RWPE2 (cell line): ENCODE results near the gene ERP44.

Source experiments
- ATAC-seq: fragments of 200-7000 bp; cut with Tn5 transposase; 3 replicates; pipeline ENCODE4 v1.9.1; 2021; ENCODE audit warnings: low read depth
- DNase-seq: peaks from one replicate; pipeline ENCODE4 v3.0.0-alpha.2; 2020; ENCODE audit warnings: low spot score
- H3K27ac ChIP-seq: fragments of 450-650 bp; 2 replicates; pipeline ENCODE4 v1.5.1; 2017; ENCODE audit warnings: mild to moderate bottlenecking; ENCODE audit not compliant: poor library complexity, severe bottlenecking
- H3K27me3 ChIP-seq: fragments of 250-450 bp; sonication (Bioruptor Pico); 2 replicates; pipeline ENCODE4 v1.5.1; 2021; ENCODE audit warnings: mild to moderate bottlenecking, moderate library complexity; ENCODE audit not compliant: insufficient read depth, poor library complexity, severe bottlenecking
- H3K36me3 ChIP-seq: fragments of 250-450 bp; sonication (Bioruptor Pico); 2 replicates; pipeline ENCODE4 v1.5.1; 2020; ENCODE audit warnings: low read depth, mild to moderate bottlenecking, moderate library complexity
- H3K4me1 ChIP-seq: fragments of 250-450 bp; sonication (Bioruptor Pico); 2 replicates; pipeline ENCODE4 v1.5.1; 2021; ENCODE audit warnings: mild to moderate bottlenecking, moderate library complexity; ENCODE audit not compliant: insufficient read depth, poor library complexity, severe bottlenecking
- H3K4me3 ChIP-seq: fragments of 250-450 bp; sonication (Bioruptor Pico); 2 replicates; pipeline ENCODE4 v1.5.1; 2021; ENCODE audit warnings: mild to moderate bottlenecking, moderate library complexity; ENCODE audit not compliant: severe bottlenecking
- H3K9me3 ChIP-seq: fragments of 250-450 bp; sonication (Bioruptor Pico); 2 replicates; pipeline ENCODE4 v1.5.1; 2021; ENCODE audit warnings: mild to moderate bottlenecking, moderate library complexity; ENCODE audit not compliant: severe bottlenecking
- TF ChIP-seq, protein P1 (sequence below): fragments of 450-650 bp; IDR thresholded peaks from one replicate; pipeline ENCODE4 v1.5.1; 2017; ENCODE audit warnings: mild to moderate bottlenecking, moderate library complexity; ENCODE audit not compliant: poor library complexity, severe bottlenecking

The ERP44 gene

GRCh38 chr9:100126423-100126822, 27.6 kb upstream of the ERP44 start:
- H3K27me3 ChIP-seq: no peaks in the 10 kb centered on the region
- no peak overlapping the region for H3K4me3 ChIP-seq
- TF ChIP-seq, protein P1, sequence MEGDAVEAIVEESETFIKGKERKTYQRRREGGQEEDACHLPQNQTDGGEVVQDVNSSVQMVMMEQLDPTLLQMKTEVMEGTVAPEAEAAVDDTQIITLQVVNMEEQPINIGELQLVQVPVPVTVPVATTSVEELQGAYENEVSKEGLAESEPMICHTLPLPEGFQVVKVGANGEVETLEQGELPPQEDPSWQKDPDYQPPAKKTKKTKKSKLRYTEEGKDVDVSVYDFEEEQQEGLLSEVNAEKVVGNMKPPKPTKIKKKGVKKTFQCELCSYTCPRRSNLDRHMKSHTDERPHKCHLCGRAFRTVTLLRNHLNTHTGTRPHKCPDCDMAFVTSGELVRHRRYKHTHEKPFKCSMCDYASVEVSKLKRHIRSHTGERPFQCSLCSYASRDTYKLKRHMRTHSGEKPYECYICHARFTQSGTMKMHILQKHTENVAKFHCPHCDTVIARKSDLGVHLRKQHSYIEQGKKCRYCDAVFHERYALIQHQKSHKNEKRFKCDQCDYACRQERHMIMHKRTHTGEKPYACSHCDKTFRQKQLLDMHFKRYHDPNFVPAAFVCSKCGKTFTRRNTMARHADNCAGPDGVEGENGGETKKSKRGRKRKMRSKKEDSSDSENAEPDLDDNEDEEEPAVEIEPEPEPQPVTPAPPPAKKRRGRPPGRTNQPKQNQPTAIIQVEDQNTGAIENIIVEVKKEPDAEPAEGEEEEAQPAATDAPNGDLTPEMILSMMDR: no peak
- H3K9me3 ChIP-seq: peaks cover 4% of the 10 kb centered on the region
- ATAC-seq (no peak), DNase-seq (no peak)
- H3K36me3 ChIP-seq: peaks cover 56% of the 10 kb centered on the region
- H3K4me1 ChIP-seq: no peaks in the 10 kb centered on the region
- H3K27ac ChIP-seq: no peak overlapping the region

- H3K27ac ChIP-seq: no peak overlapping the region
- peaks cover 51% of the 10 kb centered on the region for H3K36me3 ChIP-seq
- TF ChIP-seq, protein P1: no peak
- no peak overlapping the region for H3K4me3 ChIP-seq
- H3K27me3 ChIP-seq: no peaks in the 10 kb centered on the region
- DNase-seq (no peak), ATAC-seq (no peak)
- peaks cover 4% of the 10 kb centered on the region for H3K9me3 ChIP-seq
- no peaks in the 10 kb centered on the region for H3K4me1 ChIP-seq
Observed at GRCh38 chr9:100125910-100126309, 27.1 kb upstream of the ERP44 start.

DNA sequence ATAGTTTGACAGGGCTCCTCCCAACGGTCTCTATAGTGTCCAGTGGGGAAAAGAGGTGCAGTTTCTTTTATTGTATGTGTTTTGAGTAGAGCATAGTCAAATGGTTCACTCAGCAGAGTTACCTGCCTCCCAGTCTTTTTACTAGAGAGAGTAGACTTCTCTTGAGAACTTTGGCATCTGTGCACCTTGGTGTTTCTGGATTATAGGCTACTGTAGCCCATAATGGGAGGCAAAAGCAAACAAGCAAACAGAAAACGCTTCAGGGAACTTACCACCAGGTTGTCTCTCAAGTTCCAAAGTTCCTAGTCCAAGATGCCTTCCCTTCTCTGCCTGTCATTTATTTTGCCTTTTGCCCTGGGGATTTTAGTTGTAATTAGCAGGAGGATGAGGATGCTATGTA, 26.4 kb upstream of the ERP44 start:
- DNase-seq: no peak
- H3K36me3 ChIP-seq: peaks cover 47% of the 10 kb centered on the region
- no peaks in the 10 kb centered on the region for H3K4me1 ChIP-seq
- H3K27me3 ChIP-seq: no peaks in the 10 kb centered on the region
- TF ChIP-seq, protein P1: no peak
- ATAC-seq: no peak
- H3K27ac ChIP-seq: no peak overlapping the region
- H3K4me3 ChIP-seq: no peak overlapping the region
- H3K9me3 ChIP-seq: peaks cover 4% of the 10 kb centered on the region

GRCh38 chr9:100120286-100120685, 21.5 kb upstream of the ERP44 start:
- H3K27ac ChIP-seq: no peak overlapping the region
- peaks cover 21% of the 10 kb centered on the region for H3K36me3 ChIP-seq
- H3K9me3 ChIP-seq: peaks cover 4% of the 10 kb centered on the region
- H3K4me1 ChIP-seq: no peaks in the 10 kb centered on the region
- no peak overlapping the region for H3K4me3 ChIP-seq
- ATAC-seq: no peak
- TF ChIP-seq, protein P1: no peak
- no peak for DNase-seq
- H3K27me3 ChIP-seq: no peaks in the 10 kb centered on the region

DNA sequence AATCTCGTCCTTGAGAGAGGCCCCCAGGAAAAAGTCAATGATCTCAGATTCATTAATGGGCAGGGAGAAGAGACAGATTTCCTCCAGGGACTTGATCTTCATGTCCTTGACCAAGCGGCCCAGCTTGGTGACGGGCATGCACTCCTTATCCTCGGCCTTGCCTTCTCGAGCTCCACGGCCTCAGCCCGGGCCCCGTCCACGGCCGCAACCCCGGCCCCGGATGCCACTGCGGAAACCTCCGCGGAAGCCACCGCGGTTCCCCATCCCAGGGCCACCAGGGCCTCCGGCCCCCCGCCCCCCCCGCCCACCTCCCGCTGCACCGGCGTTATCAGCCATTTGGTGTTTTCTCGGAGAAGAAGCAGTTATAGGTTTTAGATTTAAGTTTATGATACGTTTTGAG, 18.5 kb upstream of the ERP44 start:
- no peaks in the 10 kb centered on the region for H3K4me1 ChIP-seq
- peaks cover 2% of the 10 kb centered on the region for H3K9me3 ChIP-seq
- H3K27ac ChIP-seq: no peak overlapping the region
- no peak for ATAC-seq
- TF ChIP-seq, protein P1: no peak
- DNase-seq: no peak
- no peak overlapping the region for H3K4me3 ChIP-seq
- H3K27me3 ChIP-seq: no peaks in the 10 kb centered on the region
- peaks cover 17% of the 10 kb centered on the region for H3K36me3 ChIP-seq
